Esophagus muscularis mucosa (tissue), 3 donors: ENCODE measurements around the gene ERGIC1.

Source experiments
- POLR2A ChIP-seq: fragments of 450-650 bp; IDR thresholded peaks from one replicate; pipeline ENCODE4 v1.6.1; 2017; ENCODE audit warnings: antibody characterized with exemption, moderate library complexity, mild to moderate bottlenecking, low read depth
- TF ChIP-seq, protein P1 (sequence below), 3 experiments: fragments of 200-600 bp in 2 of 3; fragments of 450-650 bp in 1 of 3; sonication (generic) in 2 of 3; IDR thresholded peaks; one replicate each; pipeline ENCODE4 v1.5.1; 2017 to 2019; ENCODE audit warnings: antibody characterized with exemption in 3 of 3, mild to moderate bottlenecking in 2 of 3, moderate library complexity in 1 of 3

DNA sequence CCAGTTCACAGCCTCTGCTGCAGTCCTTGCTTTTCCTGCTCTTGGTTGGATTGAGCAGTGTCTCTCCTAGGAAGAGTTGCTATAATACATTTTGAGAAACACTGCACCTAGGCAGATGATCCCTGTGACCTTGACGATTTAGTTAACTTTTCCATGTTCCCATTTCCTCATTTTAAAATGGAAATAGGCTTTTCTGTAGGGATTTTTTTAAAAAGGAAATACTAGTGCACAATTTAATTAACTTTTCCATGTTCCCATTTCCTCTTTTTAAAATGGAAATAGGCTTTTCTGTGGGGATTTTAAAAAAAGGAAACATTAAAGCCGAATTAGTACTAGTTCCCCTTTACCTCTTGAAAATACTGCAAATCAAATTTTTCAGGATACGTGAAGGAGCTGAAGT lies 154.2 kb downstream of the ERGIC1 start:
- TF ChIP-seq, protein P1, sequence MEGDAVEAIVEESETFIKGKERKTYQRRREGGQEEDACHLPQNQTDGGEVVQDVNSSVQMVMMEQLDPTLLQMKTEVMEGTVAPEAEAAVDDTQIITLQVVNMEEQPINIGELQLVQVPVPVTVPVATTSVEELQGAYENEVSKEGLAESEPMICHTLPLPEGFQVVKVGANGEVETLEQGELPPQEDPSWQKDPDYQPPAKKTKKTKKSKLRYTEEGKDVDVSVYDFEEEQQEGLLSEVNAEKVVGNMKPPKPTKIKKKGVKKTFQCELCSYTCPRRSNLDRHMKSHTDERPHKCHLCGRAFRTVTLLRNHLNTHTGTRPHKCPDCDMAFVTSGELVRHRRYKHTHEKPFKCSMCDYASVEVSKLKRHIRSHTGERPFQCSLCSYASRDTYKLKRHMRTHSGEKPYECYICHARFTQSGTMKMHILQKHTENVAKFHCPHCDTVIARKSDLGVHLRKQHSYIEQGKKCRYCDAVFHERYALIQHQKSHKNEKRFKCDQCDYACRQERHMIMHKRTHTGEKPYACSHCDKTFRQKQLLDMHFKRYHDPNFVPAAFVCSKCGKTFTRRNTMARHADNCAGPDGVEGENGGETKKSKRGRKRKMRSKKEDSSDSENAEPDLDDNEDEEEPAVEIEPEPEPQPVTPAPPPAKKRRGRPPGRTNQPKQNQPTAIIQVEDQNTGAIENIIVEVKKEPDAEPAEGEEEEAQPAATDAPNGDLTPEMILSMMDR (IDR thresholded peaks at IDR 0.05) = no peak
- no peak for TF ChIP-seq POLR2A
